GM19468 (cell line): ENCODE data around the gene ZNF845.
A peak's percentile ranks its signal among the peaks of the same experiment; 100 is the strongest.
"Not testable (repeated sequence)": the region's sequence is repeated elsewhere in the genome, so short reads cannot be mapped to it uniquely, and the experiment has no call there.

Experiments
- ATAC-seq: cut with Tn5 transposase; IDR thresholded peaks from one replicate; pipeline ENCODE4 v1.9.1; 2021; ENCODE audit warnings: mild to moderate bottlenecking, moderate library complexity, moderate number of reproducible peaks; ENCODE audit not compliant: unreplicated experiment; ENCODE audit errors: extremely low read depth

ZNF845 gene

GRCh38 chr19:53374288-53374687, 40.7 kb downstream of the ZNF845 start:
- no peak for ATAC-seq

GRCh38 chr19:53374743-53375142, 41.2 kb downstream of the ZNF845 start:
- ATAC-seq: no peak

GRCh38 chr19:53381376-53381775, 47.8 kb downstream of the ZNF845 start:
- no peak for ATAC-seq

- no peak for ATAC-seq
These were observed 54.6 kb downstream of the ZNF845 start for GRCh38 chr19:53388168-53388567.

GRCh38 chr19:53388904-53389303, 55.4 kb downstream of the ZNF845 start:
- ATAC-seq: no peak

DNA sequence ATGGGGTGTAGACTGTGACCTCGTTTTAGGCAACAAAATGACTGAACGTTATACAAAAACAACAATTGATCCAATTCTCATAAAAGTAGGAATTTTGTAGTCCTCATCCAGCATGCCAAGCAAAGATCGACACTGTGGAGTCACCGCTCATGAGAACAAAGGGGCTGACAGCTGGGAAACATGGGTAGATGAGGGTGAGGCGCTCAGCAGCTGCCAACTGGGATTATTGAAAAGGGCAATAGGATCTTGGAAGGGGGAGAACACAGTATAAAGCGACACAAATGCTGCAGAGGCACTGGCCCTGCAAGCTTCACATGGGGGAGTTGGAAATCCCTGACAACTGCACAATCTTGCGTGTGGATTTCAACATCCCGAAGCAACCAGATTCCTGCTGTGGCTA, 56.0 kb downstream of the ZNF845 start:
- no peak for ATAC-seq

DNA sequence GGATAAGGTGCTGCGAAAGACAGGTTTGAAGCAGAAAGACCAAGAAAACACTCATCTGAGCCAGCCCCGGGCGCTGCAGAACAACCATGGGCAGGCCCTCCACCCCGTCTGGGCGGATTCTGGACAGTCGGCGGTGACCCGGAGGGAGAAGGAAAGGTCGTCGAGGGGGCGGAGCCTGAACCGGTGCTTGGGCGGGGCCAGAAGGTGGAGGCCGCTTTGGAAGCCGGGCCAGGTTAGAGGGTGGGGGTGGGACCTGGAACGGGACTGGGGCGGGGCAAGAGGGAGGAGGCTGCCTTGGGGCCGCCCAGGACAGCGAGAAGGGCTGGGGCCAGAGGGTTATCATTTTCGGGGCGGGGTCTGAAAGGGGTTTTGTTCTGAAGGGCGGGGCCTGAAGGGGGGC, 56.4 kb downstream of the ZNF845 start:
- ATAC-seq: no peak

DNA sequence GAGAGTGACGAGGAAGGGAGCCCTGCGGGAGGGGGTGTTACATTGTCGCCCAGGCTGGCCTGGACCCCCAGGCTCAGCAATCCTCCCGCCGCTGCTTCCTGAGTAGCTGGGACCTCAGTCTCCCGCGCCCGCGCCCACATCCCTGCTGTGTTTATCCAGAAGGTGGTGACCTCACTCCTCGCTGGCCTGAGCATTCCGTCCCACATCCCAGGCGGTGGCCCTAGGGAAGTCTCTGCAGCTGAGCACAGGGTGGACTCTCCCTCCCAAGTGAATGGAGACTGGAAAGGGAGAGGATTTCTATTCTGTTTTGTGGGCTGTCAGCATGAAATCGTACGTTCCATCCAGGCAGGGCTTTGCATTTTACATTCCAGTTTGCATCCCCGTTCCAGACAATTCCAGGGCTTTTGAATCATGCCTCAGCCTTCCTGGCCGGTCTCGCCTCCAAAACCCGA, 61.0 kb downstream of the ZNF845 start:
- ATAC-seq: no peak

DNA sequence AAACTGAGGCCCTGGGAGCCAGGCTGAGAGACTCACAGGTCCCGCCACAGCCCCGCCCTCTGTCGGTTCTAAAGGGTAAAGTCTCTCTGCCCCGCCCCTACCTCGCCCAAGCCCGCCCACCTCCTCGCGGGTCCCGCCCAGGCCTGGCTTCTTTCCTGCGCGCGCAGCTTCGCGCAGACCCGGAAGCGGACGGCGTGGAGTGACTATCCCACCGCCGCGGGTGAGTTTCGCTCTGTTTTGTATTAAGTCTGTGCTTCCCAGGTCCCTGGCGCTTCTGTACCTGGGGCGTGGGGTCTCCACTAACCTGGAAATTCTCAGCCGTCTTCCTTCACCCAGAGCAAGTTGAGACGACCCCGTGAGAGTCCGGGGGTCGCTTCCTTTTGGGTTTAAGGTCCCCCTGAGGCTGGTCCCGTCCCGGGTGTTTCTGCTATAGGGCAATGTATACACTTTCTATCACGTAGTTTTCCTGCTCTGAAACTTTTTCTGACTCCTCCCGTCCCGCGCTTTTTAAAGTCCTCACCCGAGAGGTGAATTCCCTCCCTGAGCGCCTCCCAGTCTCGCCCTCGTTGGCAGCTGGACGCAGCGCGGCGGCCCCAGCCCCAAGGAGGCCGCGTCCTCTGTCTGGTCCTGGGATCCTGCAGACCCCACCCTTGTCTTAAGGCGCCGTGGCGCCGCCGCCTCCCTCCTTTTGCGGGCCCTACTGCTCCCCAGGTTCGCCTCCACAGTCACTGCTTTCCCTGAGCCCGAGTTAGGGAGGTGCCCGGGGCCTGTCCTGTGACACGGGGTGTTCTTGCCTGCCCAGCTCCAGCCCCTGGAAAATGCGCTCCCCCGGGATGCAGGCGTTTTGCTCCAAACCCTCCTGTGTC, 61.7 kb downstream of the ZNF845 start, which contains the start of gene ZNF765:
TSS of gene ZNF765 (plus strand) at position 176 of the 866 bp plus-strand sequence. CDS start 2,867 bp downstream, outside the sequence.
- peak; percentile 93 for ATAC-seq

DNA sequence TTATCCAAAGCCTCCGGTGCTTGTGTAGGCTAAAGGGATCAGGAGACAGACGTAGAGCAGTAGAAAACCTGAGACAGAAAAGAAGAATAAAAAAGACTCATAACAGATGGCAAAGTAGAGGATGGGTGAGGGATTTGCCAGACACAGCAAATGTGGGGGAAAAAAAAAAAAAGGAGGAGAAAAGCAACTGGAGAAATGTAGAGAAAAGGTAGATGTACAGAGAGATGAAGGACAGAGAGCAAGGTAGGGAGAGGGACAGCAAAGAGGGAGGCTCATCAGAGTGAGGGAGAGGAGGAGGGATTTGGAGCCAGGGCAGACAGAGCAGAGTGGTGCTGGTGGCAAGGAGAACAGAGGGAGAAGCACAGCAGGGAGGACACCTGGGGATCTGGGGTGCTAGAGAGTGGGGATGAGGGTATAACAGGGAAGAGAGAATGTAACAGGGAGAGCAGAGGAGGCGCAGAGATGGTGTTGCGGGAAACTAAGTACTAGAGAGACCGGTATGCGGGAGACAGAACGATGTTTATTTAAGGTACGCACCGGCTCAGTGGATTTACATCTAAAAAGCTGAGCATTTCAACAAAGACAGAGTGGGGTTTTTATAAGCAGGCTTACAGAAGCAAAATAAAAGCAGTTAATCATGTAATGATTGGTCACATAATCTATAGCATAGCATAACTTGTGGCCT, 62.4 kb downstream of the ZNF845 start:
- ATAC-seq: not testable (repeated sequence)

GRCh38 chr19:53396525-53396868, 62.9 kb downstream of the ZNF845 start:
- no peak for ATAC-seq

- not testable (repeated sequence) for ATAC-seq
These were observed 64.4 kb downstream of the ZNF845 start for GRCh38 chr19:53397918-53398317.
